ENCODE results near the gene TOR3A. TPM values are rescaled to one million over a fixed set of nuclear protein-coding genes. Genes with fewer than 3 reads are reported as not detected.

The TOR3A gene
- total RNA-seq: 28.2 and 50.2 TPM in 2 replicates

GRCh38 chr1:179081687-179082332 lies at the start of gene TOR3A:
TOR3A (plus strand) TSS chr1:179082070; CDS start chr1:179082129, 59 bp downstream.

Other genes starting within 250 kb of the TOR3A start
- 4.6 and 23.1 TPM in 2 replicates for gene ANGPTL1, start 211.0 kb upstream of the TOR3A start, total RNA-seq
- 53.8 and 57.9 TPM in 2 replicates for gene FAM20B, start 56.2 kb upstream of the TOR3A start, total RNA-seq
- 44.9 and 47.6 TPM in 2 replicates for gene ABL2, start 147.6 kb downstream of the TOR3A start, total RNA-seq
- 23.8 and 26.2 TPM in 2 replicates for gene SOAT1, start 211.7 kb downstream of the TOR3A start, total RNA-seq

Measured in regular cardiac myocyte (primary cell).